Right lobe of liver (tissue), 6 donors: ENCODE results near the gene TLDC2. TPM values are rescaled to one million over a fixed set of nuclear protein-coding genes. Genes with fewer than 3 reads are reported as not detected.

Experiments
- ATAC-seq, 4 donors: fragments of 200-7000 bp; cut with Tn5 transposase; one replicate each; pipeline ENCODE4 v1.9.1; 2020; ENCODE audit warnings: mild to moderate bottlenecking in 4 of 4, moderate library complexity in 4 of 4
- DNase-seq, 3 donors: peaks; one replicate each; pipeline ENCODE4 v3.0.0-alpha.2; 2020
- H3K27ac ChIP-seq, 3 donors: fragments of 200-600 bp; one replicate each; pipeline ENCODE4 v1.8.0; 2022
- H3K27me3 ChIP-seq, 2 donors: fragments of 200-600 bp; one replicate each; pipeline ENCODE4 v1.8.0; 2022
- H3K36me3 ChIP-seq, 4 donors: fragments of 200-600 bp; sonication (generic) in 1 of 4; one replicate each; pipeline versions ENCODE4 v1.5.1 to v1.8.0; 2017 to 2022; ENCODE audit warnings: control low read depth in 1 of 4
- H3K4me1 ChIP-seq, 4 donors: fragments of 200-600 bp; sonication (generic) in 1 of 4; one replicate each; pipeline versions ENCODE4 v1.5.1 to v1.8.0; 2017 to 2022; ENCODE audit warnings: control low read depth in 1 of 4
- H3K4me3 ChIP-seq, 3 donors: fragments of 200-600 bp; one replicate each; pipeline ENCODE4 v1.8.0; 2022
- H3K9me3 ChIP-seq, 4 donors: fragments of 200-600 bp; sonication (generic) in 1 of 4; one replicate each; pipeline versions ENCODE4 v1.5.1 to v1.8.0; 2017 to 2022; ENCODE audit warnings: control low read depth in 1 of 4
- CTCF ChIP-seq, 4 donors: fragments of 200-600 bp in 3 of 4; fragments of 450-650 bp in 1 of 4; IDR thresholded peaks; one replicate each; pipeline versions ENCODE4 v1.5.1 to v1.8.0; 2016 to 2022; ENCODE audit warnings: antibody characterized with exemption in 4 of 4, mild to moderate bottlenecking in 2 of 4
- POLR2A ChIP-seq: fragments of 450-650 bp; IDR thresholded peaks from one replicate; pipeline ENCODE4 v1.6.1; 2017; ENCODE audit warnings: antibody characterized with exemption, mild to moderate bottlenecking
- WGBS: methylation state at CpG from one replicate; pipeline ENCODE4 v1.1.6; 2018; ENCODE audit warnings: low coverage, low lambda C conversion rate; ENCODE audit not compliant: insufficient coverage; ENCODE audit errors: missing lambda C conversion rate; 5-methylcytosine and 5-hydroxymethylcytosine counted together
- intact Hi-C, 2 donors: fragments of 100-400 bp; cut with DNase I; formaldehyde crosslinking; loops; one replicate each; pipeline versions ENCODE4 v1.11.2 to v1.14.1; 2022
- total RNA-seq, 6 experiments: library from RNA; depleted of rRNA in 2 of 6; stranded (reverse); fragments of >200 nt in 2 of 6; fragmentation: NEBNext Ultra II Directional in 3 of 6; extraction: Animal tissue kit (Norgen Biotek cat#: 25700) in 3 of 6; gene quantifications; one replicate each; pipeline versions ENCODE4 v1.1.0 to v1.2.4, GENCODE V29; 2016 to 2023
- donor health status: DM: no; HTN: yes; CAD: no.
- donor health status: DM: no; HTN: no; CAD: no.
- donor health status: DM: no; HTN: no; CAD: no.
- donor health status: DM: no; HTN: yes; CAD: no.
- donor health status: DM: no; HTN: yes; CAD: no.

Gene TLDC2
- total RNA-seq, 6 experiments from 2014 or later: 0.43 TPM; not detected in 5

GRCh38 chr20:36859700-36860330 lies 16.1 kb upstream of the TLDC2 start:
- intact Hi-C loops: no loop called here

GRCh38 chr20:36860339-36860738 lies 15.6 kb upstream of the TLDC2 start:
- 72% methylated on average over 4 of the region's 5 CpGs for WGBS
- TF ChIP-seq CTCF (IDR thresholded peaks at IDR 0.05): no peak
- TF ChIP-seq POLR2A: no peak
- no peaks in the 10 kb centered on the region for H3K9me3 ChIP-seq
- ATAC-seq (no peak), DNase-seq (no peak)
- H3K27me3 ChIP-seq: peaks cover 0 to 7% of the 10 kb centered on the region in 2 donors
- H3K27ac ChIP-seq: no peak overlapping the region
- H3K36me3 ChIP-seq: no peaks in the 10 kb centered on the region
- peaks cover 0 to 7% (median 0%) of the 10 kb centered on the region in 4 donors for H3K4me1 ChIP-seq
- H3K4me3 ChIP-seq: no peak overlapping the region
- intact Hi-C loops: no loop called here

More at GRCh38 chr20:36859700-36860330, 16.1 kb upstream of the TLDC2 start:
- ATAC-seq: no peak
- H3K4me3 ChIP-seq: no peak overlapping the region
- H3K27me3 ChIP-seq: peaks cover 0 to 7% of the 10 kb centered on the region in 2 donors
- no peak for DNase-seq
- 67% methylated on average over 5 of the region's 6 CpGs for WGBS
- no peak for TF ChIP-seq POLR2A
- TF ChIP-seq CTCF (IDR thresholded peaks at IDR 0.05): no peak
- no peaks in the 10 kb centered on the region for H3K9me3 ChIP-seq
- peaks cover 0 to 7% (median 0%) of the 10 kb centered on the region in 4 donors for H3K4me1 ChIP-seq
- H3K36me3 ChIP-seq: no peaks in the 10 kb centered on the region
- no peak overlapping the region for H3K27ac ChIP-seq

GRCh38 chr20:36860811-36861624 lies 14.9 kb upstream of the TLDC2 start:
- DNase-seq: no peak
- H3K27ac ChIP-seq: peak overlapping the region in 2 of 3 donors; percentile 44 to 57
- no peaks in the 10 kb centered on the region for H3K9me3 ChIP-seq
- no peak for TF ChIP-seq POLR2A
- no peak for TF ChIP-seq CTCF (IDR thresholded peaks at IDR 0.05)
- intact Hi-C loops: no loop called here
- H3K27me3 ChIP-seq: peaks cover 0 to 7% of the 10 kb centered on the region in 2 donors
- no peak for ATAC-seq
- 72% methylated on average over 5 of the region's 14 CpGs for WGBS
- peaks cover 0 to 7% (median 0%) of the 10 kb centered on the region in 4 donors for H3K4me1 ChIP-seq
- H3K4me3 ChIP-seq: no peak overlapping the region
- no peaks in the 10 kb centered on the region for H3K36me3 ChIP-seq

- Histone ChIP-seq H3K4me1 (peaks cover 0 to 7% (median 0%) of the 10 kb centered on the region in 4 donors), H3K4me3 (peak overlapping the region in 2 of 3 donors; percentile 20 to 23), H3K27me3 (peaks cover 0 to 7% of the 10 kb centered on the region in 2 donors), H3K27ac (peak overlapping the region in 2 of 3 donors; percentile 44 to 57), H3K9me3 (no peaks in the 10 kb centered on the region), H3K36me3 (no peaks in the 10 kb centered on the region)
- DNase-seq (no peak), ATAC-seq (no peak)
- 40% methylated on average over 1 of the region's 7 CpGs for WGBS
- TF ChIP-seq CTCF (IDR thresholded peaks at IDR 0.05) (no peak), POLR2A (no peak)
- intact Hi-C loops: no loop called here
Measured at GRCh38 chr20:36861625-36861874, 14.4 kb upstream of the TLDC2 start.
